B cell (primary cell): ENCODE data around the gene ZNF331. TPM values are rescaled to one million over a fixed set of nuclear protein-coding genes. Genes with fewer than 3 reads are reported as not detected.
A peak's percentile ranks its signal among the peaks of the same experiment; 100 is the strongest.

Source experiments
- ATAC-seq: fragments of 200-7000 bp; cut with Tn5 transposase; one replicate; pipeline ENCODE4 v1.10.0; 2021; ENCODE audit warnings: low read depth, mild to moderate bottlenecking, moderate number of reproducible peaks, moderate library complexity
- CTCF ChIA-PET: fragments of 350-600 bp; sonication (Branson Sonifier 250); formaldehyde crosslinking; loops from one replicate; lab custom pipeline; 2021; ENCODE audit warnings: antibody characterized with exemption, inconsistent platforms; lab: Charles Lee
- POLR2A ChIA-PET: fragments of 350-600 bp; sonication (Branson Sonifier 250); formaldehyde crosslinking; loops from one replicate; lab custom pipeline; 2021; ENCODE audit warnings: antibody characterized with exemption; lab: Charles Lee
- DNase-seq: peaks from one replicate; pipeline ENCODE4 v3.0.0; 2013
- H2AFZ ChIP-seq: 2 replicates; pipeline ENCODE4 v1.6.1; 2012; ENCODE audit warnings: mild to moderate bottlenecking, low read depth, low read length; ENCODE audit not compliant: insufficient read depth, poor library complexity, severe bottlenecking
- H3K27ac ChIP-seq, 2 donors: 1 replicate in 1 of 2; 2 replicates in 1 of 2; pipeline ENCODE4 v1.5.1; 2012 to 2013; ENCODE audit warnings: low read length in 2 of 2, mild to moderate bottlenecking in 2 of 2, moderate library complexity in 1 of 2
- H3K27me3 ChIP-seq, 4 experiments: fragments of 200-600 bp in 1 of 4; sonication (generic) in 1 of 4; replicated peaks in 1 of 4; 1 replicate in 2 of 4; 2 replicates in 2 of 4; pipeline versions ENCODE4 v1.6.1 to v1.7.0; 2013 to 2016; ENCODE audit warnings: low read length in 3 of 4, mild to moderate bottlenecking in 2 of 4, mixed read lengths in 1 of 4, moderate library complexity in 1 of 4; ENCODE audit not compliant: insufficient read depth in 4 of 4, control insufficient read depth in 3 of 4; ENCODE audit errors: control extremely low read depth in 1 of 4
- H3K36me3 ChIP-seq, 2 experiments: replicated peaks in 1 of 2; 1 replicate in 1 of 2; 2 replicates in 1 of 2; pipeline versions ENCODE4 v1.6.1 to v1.7.1; 2013; ENCODE audit warnings: low read length in 1 of 2; ENCODE audit not compliant: insufficient read depth in 2 of 2, control insufficient read depth in 1 of 2; ENCODE audit errors: control extremely low read depth in 1 of 2, extremely low read depth in 1 of 2
- H3K4me1 ChIP-seq, 2 donors: fragments of 200-600 bp in 1 of 2; sonication (generic) in 1 of 2; 1 replicate in 1 of 2; 2 replicates in 1 of 2; pipeline versions ENCODE4 v1.5.1 to v1.6.1; 2013 to 2017; ENCODE audit warnings: low read length in 2 of 2; ENCODE audit not compliant: control insufficient read depth in 2 of 2, insufficient read depth in 2 of 2
- H3K4me2 ChIP-seq: replicated peaks from 2 replicates; pipeline ENCODE3; 2012; ENCODE audit warnings: mild to moderate bottlenecking, low read depth, low read length; ENCODE audit not compliant: poor library complexity, severe bottlenecking
- H3K4me3 ChIP-seq, 5 experiments: fragments of 200-600 bp in 1 of 5; sonication (generic) in 1 of 5; 1 replicate in 3 of 5; 2 replicates in 2 of 5; pipeline versions ENCODE4 v1.5.1 to v1.7.0; 2011 to 2016; ENCODE audit warnings: low read length in 4 of 5, mild to moderate bottlenecking in 4 of 5, low read depth in 2 of 5, control low read depth in 1 of 5, moderate library complexity in 1 of 5; ENCODE audit not compliant: insufficient read depth in 1 of 5; ENCODE audit errors: control extremely low read depth in 1 of 5, extremely low read depth in 1 of 5
- H3K79me2 ChIP-seq: fragments of 200-600 bp; sonication (generic); one replicate; pipeline ENCODE4 v1.6.0; 2016; ENCODE audit warnings: low read length; ENCODE audit not compliant: control insufficient read depth, insufficient read depth
- H3K9ac ChIP-seq: fragments of 200-600 bp; sonication (generic); 2 replicates; pipeline ENCODE4 v1.6.1; 2017; ENCODE audit warnings: mild to moderate bottlenecking, low read length, moderate library complexity
- H3K9me3 ChIP-seq, 3 donors: one replicate each; pipeline versions ENCODE4 v1.6.1 to v1.7.1; 2013; ENCODE audit warnings: low read length in 2 of 3; ENCODE audit not compliant: control insufficient read depth in 2 of 3, insufficient read depth in 1 of 3; ENCODE audit errors: control extremely low read depth in 1 of 3
- H4K20me1 ChIP-seq: 2 replicates; pipeline ENCODE4 v1.6.0; 2012; ENCODE audit warnings: mild to moderate bottlenecking, low read length; ENCODE audit not compliant: insufficient read depth, control insufficient read depth, poor library complexity, severe bottlenecking
- H3K27ac Mint-ChIP-seq: one replicate; pipeline ENCODE4 v1.8.0; 2021; ENCODE audit warnings: mixed read lengths
- H3K27me3 Mint-ChIP-seq: one replicate; pipeline ENCODE4 v1.8.0; 2021; ENCODE audit warnings: mixed read lengths
- H3K4me1 Mint-ChIP-seq: one replicate; pipeline ENCODE4 v1.8.0; 2021; ENCODE audit warnings: mixed read lengths
- H3K4me3 Mint-ChIP-seq: one replicate; pipeline ENCODE4 v1.8.0; 2021; ENCODE audit warnings: mixed read lengths
- H3K9me3 Mint-ChIP-seq: one replicate; pipeline ENCODE4 v1.8.0; 2022; ENCODE audit warnings: mixed read lengths; ENCODE audit not compliant: insufficient read depth
- CTCF ChIP-seq: fragments of 200-600 bp; IDR thresholded peaks from one replicate; pipeline ENCODE4 v1.8.0; 2022; ENCODE audit warnings: antibody characterized with exemption, mild to moderate bottlenecking
- EZH2 ChIP-seq: IDR thresholded peaks from 2 replicates; pipeline ENCODE4 v1.6.1; 2012; ENCODE audit warnings: borderline replicate concordance, low read depth, mild to moderate bottlenecking, moderate library complexity, low read length; ENCODE audit not compliant: insufficient read depth, poor library complexity, severe bottlenecking
- WGBS: methylation state at CpG from one replicate; pipeline ENCODE4 v1.1.5; 2013; ENCODE audit warnings: missing lambda C conversion rate; ENCODE audit not compliant: insufficient coverage; 5-methylcytosine and 5-hydroxymethylcytosine counted together
- intact Hi-C: fragments of 100-400 bp; cut with micrococcal nuclease; formaldehyde crosslinking; loops from one replicate; pipeline ENCODE4 v1.10.0; 2022
- polyA plus RNA-seq: library from polyadenylated mRNA; depleted of rRNA; stranded (reverse); fragments of >200 nt; gene quantifications from 2 replicates; pipeline ENCODE4 v1.2.3, GENCODE V29; 2012
- total RNA-seq, 2 donors: library from RNA; stranded (reverse); fragments of 120-200 nt in 1 of 2; gene quantifications; 1 replicate in 1 of 2; 2 replicates in 1 of 2; pipeline versions ENCODE4 v1.2.3 to v1.2.4, GENCODE V29; 2013 to 2022

Gene ZNF331
- total and polyA plus RNA-seq, 2 donors (not counting 1 experiment from before 2014, with no cell fraction given): 21.6 to 60.1 TPM

GRCh38 chr19:53520547-53521372 is 17.2 kb upstream of the ZNF331 start:
- H4K20me1 ChIP-seq: no peaks in the 10 kb centered on the region
- peaks cover 7 to 15% of the 10 kb centered on the region in 2 donors for H3K4me1 ChIP-seq
- H3K79me2 ChIP-seq: no peaks in the 10 kb centered on the region
- peak overlapping the region; percentile 59 to 96 (median 81) for H3K4me3 ChIP-seq
- DNase-seq (peak; percentile 96), ATAC-seq (peak; percentile 97)
- H3K27ac ChIP-seq: peak overlapping the region; percentile 66 to 89
- Mint-ChIP-seq H3K4me1 (peaks cover 16% of the 10 kb centered on the region), H3K9me3 (peaks cover 12% of the 10 kb centered on the region), H3K27me3 (no peaks in the 10 kb centered on the region), H3K27ac (peak overlapping the region; percentile 95), H3K4me3 (peak overlapping the region; percentile 96)
- no peaks in the 10 kb centered on the region for H3K36me3 ChIP-seq
- H3K4me2 ChIP-seq: peak overlapping the region; percentile 100
- ChIA-PET CTCF (interaction anchor here (0.8 to 2.2 kb wide), 7 partner anchors 9 to 325 kb away, joined by 3 to 7 read pairs (median 3); no protein-coding TSS in a partner anchor), POLR2A (interaction anchor here (0.6 to 1.2 kb wide), 4 partner anchors 89 to 1956 kb away, joined by 3 to 4 read pairs (median 3); no protein-coding TSS in a partner anchor)
- H3K9ac ChIP-seq: peak overlapping the region; percentile 91
- intact Hi-C loops: loop anchor here (1.0 to 2.0 kb wide), 4 partner anchors 17 to 1472 kb away; partner anchors contain the start of genes ZNF432, ZNF765 and ZNF813
- 2% methylated on average over 40 of the region's 46 CpGs for WGBS
- H3K27me3 ChIP-seq: no peaks in the 10 kb centered on the region
- peaks cover 4 to 46% (median 12%) of the 10 kb centered on the region in 3 donors for H3K9me3 ChIP-seq
- no peak for TF ChIP-seq EZH2
- H2AFZ ChIP-seq: peak overlapping the region; percentile 100

GRCh38 chr19:53521373-53522202 is 16.4 kb upstream of the ZNF331 start:
- no peaks in the 10 kb centered on the region for H3K27me3 ChIP-seq
- peak overlapping the region; percentile 100 for H2AFZ ChIP-seq
- Mint-ChIP-seq H3K4me3 (peak overlapping the region; percentile 96), H3K27ac (peak overlapping the region; percentile 95), H3K4me1 (peaks cover 16% of the 10 kb centered on the region), H3K9me3 (peaks cover 17% of the 10 kb centered on the region), H3K27me3 (no peaks in the 10 kb centered on the region)
- H3K9me3 ChIP-seq: peaks cover 9 to 50% (median 19%) of the 10 kb centered on the region in 3 donors
- peak overlapping the region in 4 of 5 experiments; percentile 77 to 96 (median 84) for H3K4me3 ChIP-seq
- H3K36me3 ChIP-seq: no peaks in the 10 kb centered on the region
- H3K4me1 ChIP-seq: peaks cover 7 to 15% of the 10 kb centered on the region in 2 donors
- DNase-seq (no peak), ATAC-seq (no peak)
- 28% methylated on average over 32 of the region's 33 CpGs for WGBS
- peak overlapping the region; percentile 100 for H3K4me2 ChIP-seq
- no peak for TF ChIP-seq CTCF
- TF ChIP-seq EZH2: no peak
- peak overlapping the region; percentile 91 for H3K9ac ChIP-seq
- POLR2A ChIA-PET: interaction anchor here (0.8 to 1.2 kb wide), 2 partner anchors 90 to 155 kb away, joined by 3 to 4 read pairs; no protein-coding TSS in a partner anchor
- H3K27ac ChIP-seq: peak overlapping the region; percentile 66 to 89
- H4K20me1 ChIP-seq: no peaks in the 10 kb centered on the region
- H3K79me2 ChIP-seq: no peaks in the 10 kb centered on the region
- intact Hi-C loops: loop anchor here (1.0 to 2.0 kb wide), 3 partner anchors 16 to 1473 kb away; partner anchors contain the start of genes ZNF432 and ZNF765
- CTCF ChIA-PET: interaction anchor here (0.9 to 2.2 kb wide), 6 partner anchors 9 to 326 kb away, joined by 3 to 7 read pairs (median 4); no protein-coding TSS in a partner anchor
